IMR-90 (cell line): ENCODE measurements around the gene LAMA2. TPM values are rescaled to one million over a fixed set of nuclear protein-coding genes. Genes with fewer than 3 reads are reported as not detected.

Experiments used
- ATAC-seq: fragments of 200-7000 bp; cut with Tn5 transposase; 2 replicates; pipeline ENCODE4 v1.9.1; 2020; ENCODE audit warnings: low read depth, mild to moderate bottlenecking, moderate library complexity
- BruUV-seq: library from RNA; stranded (reverse); fragments of 400-500 nt; replicated peaks from 2 replicates; lab custom pipeline; 2021; lab: Mats Ljungman, UMichigan
- CTCF ChIA-PET: fragments of 300-600 bp; formaldehyde crosslinking; extraction: SDS; loops from one replicate; lab custom pipeline; 2021; ENCODE audit warnings: antibody characterized with exemption; lab: Yijun Ruan, JAX
- POLR2A ChIA-PET: fragments of 300-600 bp; sonication (Branson Sonifier 250); formaldehyde crosslinking; loops from one replicate; lab custom pipeline; 2022; ENCODE audit warnings: antibody characterized with exemption; ENCODE audit not compliant: unreplicated experiment; lab: Charles Lee
- DNase-seq: peaks from one replicate; pipeline ENCODE4 v3.0.0; 2013
- H2AFZ ChIP-seq: replicated peaks from 2 replicates; pipeline ENCODE3; 2013; ENCODE audit warnings: low read length, mild to moderate bottlenecking; ENCODE audit not compliant: poor library complexity
- H2AK5ac ChIP-seq: 2 replicates; pipeline ENCODE4 v1.6.1; 2013; ENCODE audit warnings: low read depth, low read length, inconsistent platforms
- H2AK9ac ChIP-seq: replicated peaks from 2 replicates; pipeline ENCODE3; 2013; ENCODE audit warnings: mild to moderate bottlenecking, low read depth, low read length, moderate library complexity; ENCODE audit not compliant: poor library complexity
- H2BK120ac ChIP-seq: 2 replicates; pipeline ENCODE4 v1.6.1; 2013; ENCODE audit warnings: low read depth, low read length, inconsistent platforms
- H2BK15ac ChIP-seq: 3 replicates; pipeline ENCODE4 v1.6.1; 2013; ENCODE audit warnings: low read depth, low read length, inconsistent platforms
- H2BK20ac ChIP-seq: 2 replicates; pipeline ENCODE4 v1.6.1; 2013; ENCODE audit warnings: low read depth, mild to moderate bottlenecking, inconsistent platforms, low read length, moderate library complexity
- H2BK5ac ChIP-seq: 2 replicates; pipeline ENCODE4 v1.6.1; 2013; ENCODE audit warnings: mild to moderate bottlenecking, low read depth, low read length, inconsistent platforms; ENCODE audit not compliant: poor library complexity, severe bottlenecking
- H3K14ac ChIP-seq: replicated peaks from 2 replicates; pipeline ENCODE4 v1.6.1; 2013; ENCODE audit warnings: low read depth, low read length, inconsistent platforms
- H3K18ac ChIP-seq: 2 replicates; pipeline ENCODE4 v1.6.1; 2013; ENCODE audit warnings: low read depth, low read length, control low read depth
- H3K23ac ChIP-seq: 2 replicates; pipeline ENCODE4 v1.6.1; 2013; ENCODE audit warnings: low read depth, low read length, inconsistent platforms
- H3K27ac ChIP-seq: 2 replicates; pipeline ENCODE4 v1.5.1; 2013; ENCODE audit warnings: mild to moderate bottlenecking, control low read depth, low read length; ENCODE audit not compliant: insufficient read depth
- H3K27me3 ChIP-seq: 2 replicates; pipeline ENCODE4 v1.6.1; 2013; ENCODE audit warnings: low read length; ENCODE audit not compliant: control insufficient read depth, insufficient read depth
- H3K36me3 ChIP-seq: 2 replicates; pipeline ENCODE4 v1.6.1; 2013; ENCODE audit warnings: low read length, mixed read lengths; ENCODE audit not compliant: control insufficient read depth, insufficient read depth
- H3K4ac ChIP-seq: 2 replicates; pipeline ENCODE4 v1.6.1; 2013; ENCODE audit warnings: low read depth, low read length, inconsistent platforms
- H3K4me1 ChIP-seq: 2 replicates; pipeline ENCODE4 v1.6.1; 2013; ENCODE audit warnings: low read length, mixed read lengths; ENCODE audit not compliant: control insufficient read depth, insufficient read depth
- H3K4me2 ChIP-seq: 2 replicates; pipeline ENCODE4 v1.6.1; 2013; ENCODE audit warnings: low read depth, mild to moderate bottlenecking, control low read depth, low read length, moderate library complexity
- H3K4me3 ChIP-seq: 2 replicates; pipeline ENCODE4 v1.5.1; 2013; ENCODE audit warnings: low read depth, mild to moderate bottlenecking, control low read depth, low read length, moderate library complexity; ENCODE audit not compliant: insufficient read depth
- H3K56ac ChIP-seq: 2 replicates; pipeline ENCODE4 v1.6.1; 2013; ENCODE audit warnings: low read length, inconsistent platforms; ENCODE audit not compliant: insufficient read depth; ENCODE audit errors: extremely low read depth
- H3K79me1 ChIP-seq, 2 experiments: 2 replicates each; pipeline ENCODE4 v1.6.1; 2013; ENCODE audit warnings: low read length in 2 of 2, inconsistent platforms in 1 of 2, low read depth in 1 of 2
- H3K9ac ChIP-seq: 2 replicates; pipeline ENCODE4 v1.6.1; 2013; ENCODE audit warnings: low read depth, low read length, control low read depth
- H3K9me1 ChIP-seq: 2 replicates; pipeline ENCODE4 v1.6.1; 2013; ENCODE audit warnings: low read length, inconsistent platforms; ENCODE audit not compliant: insufficient read depth
- H3K9me3 ChIP-seq: 2 replicates; pipeline ENCODE4 v1.6.1; 2013; ENCODE audit warnings: low read length; ENCODE audit not compliant: control insufficient read depth, insufficient read depth
- H4K20me1 ChIP-seq: 2 replicates; pipeline ENCODE4 v1.6.1; 2013; ENCODE audit warnings: low read length, inconsistent platforms; ENCODE audit not compliant: insufficient read depth
- H4K5ac ChIP-seq: 2 replicates; pipeline ENCODE4 v1.6.1; 2013; ENCODE audit warnings: mild to moderate bottlenecking, low read depth, low read length, control low read depth
- H4K8ac ChIP-seq, 2 experiments: 2 replicates each; pipeline ENCODE4 v1.6.1; 2013; ENCODE audit warnings: low read depth in 2 of 2, low read length in 2 of 2, control low read depth in 1 of 2, inconsistent platforms in 1 of 2
- H4K91ac ChIP-seq: 2 replicates; pipeline ENCODE4 v1.6.1; 2013; ENCODE audit warnings: low read depth, low read length, inconsistent platforms; ENCODE audit not compliant: insufficient read depth
- BHLHE40 ChIP-seq: fragments of 150-350 bp; IDR thresholded peaks from 2 replicates; pipeline ENCODE4 v1.6.1; 2016; ENCODE audit warnings: mild to moderate bottlenecking, low read depth, low read length
- CEBPB ChIP-seq: IDR thresholded peaks from 2 replicates; pipeline ENCODE4 v1.6.1; 2012; ENCODE audit warnings: low read depth, low read length, improper control_type of control experiment
- CHD1 ChIP-seq: IDR thresholded peaks from 2 replicates; pipeline ENCODE4 v1.6.1; 2012; ENCODE audit warnings: low read depth, low read length, improper control_type of control experiment
- MAFK ChIP-seq: IDR thresholded peaks from 2 replicates; pipeline ENCODE4 v1.6.1; 2012; ENCODE audit warnings: low read depth, low read length, improper control_type of control experiment
- MAZ ChIP-seq: IDR thresholded peaks from 2 replicates; pipeline ENCODE4 v1.6.1; 2012; ENCODE audit warnings: low read depth, mild to moderate bottlenecking, low read length, improper control_type of control experiment, moderate library complexity, borderline replicate concordance
- MXI1 ChIP-seq: IDR thresholded peaks from 2 replicates; pipeline ENCODE4 v1.6.1; 2012; ENCODE audit warnings: low read depth, mild to moderate bottlenecking, low read length, moderate library complexity, borderline replicate concordance
- POLR2A ChIP-seq: IDR thresholded peaks from 2 replicates; pipeline ENCODE4 v1.6.1; 2012; ENCODE audit warnings: mild to moderate bottlenecking, low read depth, low read length
- RCOR1 ChIP-seq: IDR thresholded peaks from 2 replicates; pipeline ENCODE4 v1.6.1; 2012; ENCODE audit warnings: mild to moderate bottlenecking, low read length, improper control_type of control experiment; ENCODE audit not compliant: insufficient replicate concordance
- SMC3 ChIP-seq: fragments of 150-350 bp; IDR thresholded peaks from 2 replicates; pipeline ENCODE4 v1.6.1; 2016; ENCODE audit warnings: low read depth, mild to moderate bottlenecking, antibody characterized with exemption, low read length, moderate library complexity
- WGBS, 2 experiments: methylation state at CpG; one replicate each; pipeline versions ENCODE4 v1.1.5 to v1.1.7; 2013; ENCODE audit warnings: missing lambda C conversion rate in 2 of 2; ENCODE audit not compliant: insufficient read length in 1 of 2; ENCODE audit errors: extremely low coverage in 2 of 2; 5-methylcytosine and 5-hydroxymethylcytosine counted together
- dilution Hi-C: fragments of 300-500 bp; cut with HindIII; formaldehyde crosslinking; loops from one replicate; pipeline ENCODE4 v1.14.3; 2018; ENCODE audit warnings: low sequenced_read_pairs; ENCODE audit not compliant: unreplicated experiment
- in situ Hi-C: fragments of 300-500 bp; cut with MboI; formaldehyde crosslinking; loops from 3 replicates; pipeline ENCODE4 v1.14.3; 2019; ENCODE audit warnings: low sequenced_read_pairs, inconsistent platforms, mixed read lengths
- intact Hi-C: fragments of 100-400 bp; cut with micrococcal nuclease; formaldehyde crosslinking; loops from 2 replicates; pipeline ENCODE4 v1.10.0; 2022
- polyA plus RNA-seq, 3 experiments: library from polyadenylated mRNA; depleted of rRNA; stranded (reverse); fragments of >200 nt; gene quantifications; 2 replicates each; pipeline ENCODE4 v1.2.3, GENCODE V29; 2012; ENCODE audit warnings: low replicate concordance in 1 of 3
- total RNA-seq: library from RNA; depleted of rRNA; stranded (reverse); fragments of >200 nt; gene quantifications from 2 replicates; pipeline ENCODE4 v1.2.3, GENCODE V29; 2012

LAMA2 gene
- total and polyA plus RNA-seq, 2 of the 4 experiments (the other 2 are of a cell fraction), result 9.9 to 13.3 TPM

GRCh38 chr6:129055796-129056195 lies 172.9 kb downstream of the LAMA2 start:
- Histone ChIP-seq H2AFZ (no peak overlapping the region), H3K9me1 (no peaks in the 10 kb centered on the region), H3K9me3 (no peaks in the 10 kb centered on the region), H3K79me1 (no peaks in the 10 kb centered on the region), H2AK9ac (no peak overlapping the region), H3K4ac (no peak overlapping the region), H3K14ac (no peak overlapping the region), H3K36me3 (no peaks in the 10 kb centered on the region), H2BK15ac (no peak overlapping the region), H3K4me3 (no peak overlapping the region), H4K91ac (no peak overlapping the region), H3K27ac (no peak overlapping the region), H2BK20ac (no peak overlapping the region), H4K5ac (no peak overlapping the region), H2BK120ac (no peak overlapping the region), H4K20me1 (no peaks in the 10 kb centered on the region), H2AK5ac (no peak overlapping the region), H3K18ac (no peak overlapping the region), H3K9ac (no peak overlapping the region), H3K23ac (no peak overlapping the region), H3K56ac (no peak overlapping the region), H3K27me3 (no peaks in the 10 kb centered on the region), H4K8ac (no peak overlapping the region), H3K4me1 (no peaks in the 10 kb centered on the region), H2BK5ac (no peak overlapping the region), H3K4me2 (no peak overlapping the region)
- BruUV-seq, result no TSS peak
- in situ Hi-C loops, result no loop called here
- intact Hi-C loops, result no loop called here
- CTCF ChIA-PET, result no interaction called here
- POLR2A ChIA-PET, result no interaction called here
- ATAC-seq (no peak), DNase-seq (no peak)
- TF ChIP-seq MXI1 (no peak), RCOR1 (no peak), POLR2A (no peak), MAFK (no peak), MAZ (no peak), SMC3 (no peak), BHLHE40 (no peak), CHD1 (no peak), CEBPB (no peak)
- WGBS, 2 experiments, result no CpG with 5 or more reads among the region's 3 CpGs
- dilution Hi-C loops, result no loop called here
